SK-N-MC (cell line): ENCODE measurements around the gene GRPR.

Experiments
- EZH2 ChIP-seq: fragments of 200-600 bp; sonication (generic); IDR thresholded peaks from one replicate; pipeline ENCODE4 v1.6.1; 2017; ENCODE audit warnings: antibody characterized with exemption
- POLR2AphosphoS5 ChIP-seq: IDR thresholded peaks from 2 replicates; pipeline ENCODE4 v1.6.1; 2012; ENCODE audit warnings: mild to moderate bottlenecking, low read depth, low read length, borderline replicate concordance

DNA sequence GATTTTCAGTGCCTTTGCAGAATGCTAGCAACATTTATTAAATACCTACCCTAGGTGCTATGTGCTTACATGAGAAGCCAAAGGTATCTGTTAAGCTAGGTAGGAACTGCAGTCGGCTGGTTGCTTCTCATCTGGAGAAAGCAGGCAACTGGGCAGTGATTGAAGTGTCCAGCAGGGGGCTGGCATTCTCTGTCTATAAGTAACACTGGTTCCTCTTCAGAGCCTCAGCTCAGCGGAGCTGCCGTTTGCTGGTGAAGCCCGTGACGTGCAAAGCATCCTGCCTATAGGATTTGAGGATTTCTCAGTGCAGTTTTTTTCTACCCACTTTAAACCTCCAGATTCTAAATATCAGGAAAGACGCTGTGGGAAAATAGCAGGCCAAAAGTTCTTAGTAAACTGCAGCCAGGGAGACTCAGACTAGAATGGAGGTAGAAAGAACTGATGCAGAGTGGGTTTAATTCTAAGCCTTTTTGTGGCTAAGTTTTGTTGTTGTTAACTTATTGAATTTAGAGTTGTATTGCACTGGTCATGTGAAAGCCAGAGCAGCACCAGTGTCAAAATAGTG lies at the start of gene GRPR:
- no peak for TF ChIP-seq POLR2AphosphoS5
- no peak for TF ChIP-seq EZH2
